HAP-1 (cell line): Measurements from ENCODE around the gene PAF1.
"Not testable (repeated sequence)": the region's sequence is repeated elsewhere in the genome, so short reads cannot be mapped to it uniquely, and the experiment has no call there.

Experiments
- DNase-seq, 2 experiments: peaks; one replicate each; pipeline ENCODE4 v3.0.0-alpha.2; 2016 to 2020; ENCODE audit warnings: low spot score in 2 of 2
- H3K27me3 ChIP-seq: fragments of 250-450 bp; sonication (Bioruptor Pico); 2 replicates; pipeline ENCODE4 v1.5.1; 2020; ENCODE audit warnings: low read depth, mild to moderate bottlenecking, moderate library complexity
- H3K36me3 ChIP-seq: fragments of 250-450 bp; sonication (Bioruptor Pico); replicated peaks from 2 replicates; pipeline ENCODE4 v1.5.1; 2020; ENCODE audit warnings: mild to moderate bottlenecking
- H3K4me1 ChIP-seq: fragments of 250-450 bp; sonication (Bioruptor Pico); 2 replicates; pipeline ENCODE4 v1.5.1; 2020; ENCODE audit warnings: mild to moderate bottlenecking
- H3K4me3 ChIP-seq: fragments of 250-450 bp; sonication (Bioruptor Pico); 2 replicates; pipeline ENCODE4 v1.5.1; 2020; ENCODE audit warnings: mild to moderate bottlenecking, moderate library complexity
- H3K9me3 ChIP-seq: fragments of 250-450 bp; sonication (Bioruptor Pico); 2 replicates; pipeline ENCODE4 v1.5.1; 2020; ENCODE audit warnings: mild to moderate bottlenecking, moderate library complexity
- in situ Hi-C: fragments of 300-500 bp; cut with MboI; formaldehyde crosslinking; loops from 3 replicates; pipeline ENCODE4 v1.14.3; 2020; ENCODE audit warnings: low sequenced_read_pairs, inconsistent platforms, mixed read lengths

Gene PAF1

GRCh38 chr19:39389631-39390414 is 1.1 kb downstream of the PAF1 start:
- no peaks in the 10 kb centered on the region for H3K9me3 ChIP-seq
- H3K4me1 ChIP-seq = peaks cover 3% of the 10 kb centered on the region; the same call in 1 of the 2 replicates
- no peak for DNase-seq
- H3K36me3 ChIP-seq = peaks cover 53% of the 10 kb centered on the region
- no peaks in the 10 kb centered on the region for H3K27me3 ChIP-seq
- in situ Hi-C loops = no loop called here
- peak overlapping the region; percentile 90 for H3K4me3 ChIP-seq

GRCh38 chr19:39388657-39389056 is 2.2 kb downstream of the PAF1 start:
- peaks cover 53% of the 10 kb centered on the region for H3K36me3 ChIP-seq
- in situ Hi-C loops = no loop called here
- no peak for DNase-seq

GRCh38 chr19:39386557-39386956 is 4.3 kb downstream of the PAF1 start:
- in situ Hi-C loops = no loop called here
- Histone ChIP-seq H3K27me3 (no peaks in the 10 kb centered on the region), H3K4me3 (no peak overlapping the region), H3K9me3 (no peaks in the 10 kb centered on the region), H3K36me3 (peaks cover 56% of the 10 kb centered on the region), H3K4me1 (no peaks in the 10 kb centered on the region; the same call in 1 of the 2 replicates)
- no peak for DNase-seq

More at GRCh38 chr19:39388657-39389056, 2.2 kb downstream of the PAF1 start:
- Histone ChIP-seq H3K4me3 (no peak overlapping the region), H3K9me3 (no peaks in the 10 kb centered on the region), H3K27me3 (no peaks in the 10 kb centered on the region), H3K4me1 (peaks cover 3% of the 10 kb centered on the region; the same call in 1 of the 2 replicates)

GRCh38 chr19:39385629-39386411 is 5.1 kb downstream of the PAF1 start:
- no peaks in the 10 kb centered on the region for H3K9me3 ChIP-seq
- no peaks in the 10 kb centered on the region; the same call in 1 of the 2 replicates for H3K4me1 ChIP-seq

GRCh38 chr19:39384839-39385568 is 5.9 kb downstream of the PAF1 start:
- no peaks in the 10 kb centered on the region for H3K9me3 ChIP-seq
- no peak for DNase-seq
- no peaks in the 10 kb centered on the region for H3K27me3 ChIP-seq
- in situ Hi-C loops = no loop called here
- peaks cover 72% of the 10 kb centered on the region for H3K36me3 ChIP-seq
- no peaks in the 10 kb centered on the region; the same call in 1 of the 2 replicates for H3K4me1 ChIP-seq
- H3K4me3 ChIP-seq = no peak overlapping the region

More at GRCh38 chr19:39385629-39386411, 5.1 kb downstream of the PAF1 start:
- H3K27me3 ChIP-seq = no peaks in the 10 kb centered on the region
- in situ Hi-C loops = no loop called here
- H3K36me3 ChIP-seq = peaks cover 63% of the 10 kb centered on the region
- H3K4me3 ChIP-seq = no peak overlapping the region
- no peak for DNase-seq

GRCh38 chr19:39382991-39383828 is 7.7 kb downstream of the PAF1 start:
- no peaks in the 10 kb centered on the region for H3K4me1 ChIP-seq
- in situ Hi-C loops = no loop called here
- H3K4me3 ChIP-seq = no peak overlapping the region
- H3K36me3 ChIP-seq = peaks cover 79% of the 10 kb centered on the region
- no peak for DNase-seq
- H3K9me3 ChIP-seq = no peaks in the 10 kb centered on the region
- H3K27me3 ChIP-seq = no peaks in the 10 kb centered on the region

GRCh38 chr19:39381910-39382611 is 8.8 kb downstream of the PAF1 start:
- no peaks in the 10 kb centered on the region for H3K27me3 ChIP-seq
- H3K9me3 ChIP-seq = no peaks in the 10 kb centered on the region
- in situ Hi-C loops = no loop called here
- no peak overlapping the region for H3K4me3 ChIP-seq
- peaks cover 81% of the 10 kb centered on the region for H3K36me3 ChIP-seq
- no peak for DNase-seq
- no peaks in the 10 kb centered on the region for H3K4me1 ChIP-seq

- H3K27me3 ChIP-seq = no peaks in the 10 kb centered on the region
- no peaks in the 10 kb centered on the region for H3K9me3 ChIP-seq
- no peak for DNase-seq
- H3K4me1 ChIP-seq = no peaks in the 10 kb centered on the region
- H3K4me3 ChIP-seq = no peak overlapping the region
- in situ Hi-C loops = no loop called here
- peaks cover 81% of the 10 kb centered on the region for H3K36me3 ChIP-seq
These were observed 10.1 kb downstream of the PAF1 start for GRCh38 chr19:39380521-39381502.

GRCh38 chr19:39379865-39380396 is 11.0 kb downstream of the PAF1 start:
- peaks cover 78% of the 10 kb centered on the region for H3K36me3 ChIP-seq
- H3K27me3 ChIP-seq = no peaks in the 10 kb centered on the region
- in situ Hi-C loops = no loop called here
- no peak for DNase-seq
- H3K4me1 ChIP-seq = no peaks in the 10 kb centered on the region
- no peaks in the 10 kb centered on the region for H3K9me3 ChIP-seq
- H3K4me3 ChIP-seq = no peak overlapping the region

GRCh38 chr19:39379366-39379765 is 11.5 kb downstream of the PAF1 start:
- H3K27me3 ChIP-seq, in situ Hi-C loops, DNase-seq, H3K4me3 ChIP-seq, H3K4me1 ChIP-seq, H3K9me3 ChIP-seq: not testable (repeated sequence)
- H3K36me3 ChIP-seq = peaks cover 76% of the 10 kb centered on the region

- no peak overlapping the region for H3K4me3 ChIP-seq
- no peaks in the 10 kb centered on the region for H3K4me1 ChIP-seq
- DNase-seq = no peak
- peaks cover 71% of the 10 kb centered on the region for H3K36me3 ChIP-seq
- in situ Hi-C loops = no loop called here
- no peaks in the 10 kb centered on the region for H3K27me3 ChIP-seq
- H3K9me3 ChIP-seq = no peaks in the 10 kb centered on the region
These were observed 13.2 kb downstream of the PAF1 start for GRCh38 chr19:39377373-39378362.
